OCI-M2 (cell line): ENCODE data around the gene CLASP1.
"Not testable (repeated sequence)": the region's sequence is repeated elsewhere in the genome, so short reads cannot be mapped to it uniquely, and the experiment has no call there.

Experiments
- DNase-seq: peaks from one replicate; lab custom pipeline; 2025; ENCODE audit not compliant: unreplicated experiment; lab: John Stamatoyannopoulos, UW

The CLASP1 gene

GRCh38 chr2:121662656-121663055 is 13.4 kb upstream of the CLASP1 start:
- no peak for DNase-seq

GRCh38 chr2:121659933-121660332 is 10.7 kb upstream of the CLASP1 start:
- DNase-seq = no peak

GRCh38 chr2:121658393-121658792 is 9.1 kb upstream of the CLASP1 start:
- not testable (repeated sequence) for DNase-seq

DNA sequence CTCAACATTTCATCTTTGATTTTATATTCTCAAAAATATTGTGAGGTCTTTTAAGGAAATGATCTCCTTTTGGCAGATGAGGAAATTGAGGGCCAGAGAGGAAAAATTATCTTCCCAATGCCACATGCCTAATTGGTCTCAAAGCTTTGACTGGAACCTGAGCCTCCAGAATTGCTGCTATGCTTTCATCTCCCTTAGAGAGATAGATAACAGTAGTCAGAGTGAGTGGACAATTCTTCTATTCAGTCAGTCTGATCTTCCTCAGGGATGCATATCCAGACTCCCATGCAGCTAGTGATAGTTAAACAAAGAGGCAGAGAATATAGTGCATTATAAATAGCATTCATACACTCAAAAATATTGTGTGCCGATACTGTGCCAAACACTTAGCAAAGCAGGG is 3.8 kb upstream of the CLASP1 start:
- no peak for DNase-seq

GRCh38 chr2:121650315-121650930 is 1.2 kb upstream of the CLASP1 start:
- no peak for DNase-seq

DNA sequence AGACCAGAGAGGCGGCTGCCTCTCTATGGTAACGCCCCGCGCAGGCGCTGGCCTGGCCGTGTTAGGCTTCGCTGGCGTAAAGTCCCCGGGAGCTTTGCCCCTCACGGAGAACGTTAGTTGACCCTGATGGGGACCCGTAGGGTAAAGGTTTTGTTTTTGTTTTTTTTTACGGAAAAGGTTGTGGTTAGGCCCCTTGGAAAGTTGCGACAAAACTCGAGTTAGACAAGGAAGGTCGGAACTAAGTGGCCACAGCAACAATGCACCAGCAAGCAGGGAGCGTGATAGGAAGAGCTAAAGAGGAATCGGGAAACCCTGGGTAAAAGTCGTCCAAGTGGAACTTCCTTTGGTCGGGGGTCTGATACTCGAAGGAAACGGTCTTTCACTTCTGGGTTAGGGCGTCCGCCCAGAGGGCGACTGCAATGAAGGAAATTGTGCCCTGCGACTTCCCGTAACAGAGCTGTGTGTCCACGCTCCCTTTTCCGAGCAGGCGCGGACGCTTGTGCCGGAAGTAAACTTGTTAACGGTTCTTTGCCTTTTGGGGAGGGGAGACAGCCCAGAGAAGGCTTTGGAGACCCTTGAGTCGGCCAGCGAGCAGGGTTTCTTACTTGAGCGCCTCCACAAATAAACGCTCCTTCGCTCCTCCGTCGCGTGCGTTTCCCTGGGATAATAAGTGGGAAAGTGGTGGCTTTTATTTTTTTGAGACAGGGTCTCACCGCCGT is 493 bp upstream of the CLASP1 start:
- peak; percentile 85 for DNase-seq

DNA sequence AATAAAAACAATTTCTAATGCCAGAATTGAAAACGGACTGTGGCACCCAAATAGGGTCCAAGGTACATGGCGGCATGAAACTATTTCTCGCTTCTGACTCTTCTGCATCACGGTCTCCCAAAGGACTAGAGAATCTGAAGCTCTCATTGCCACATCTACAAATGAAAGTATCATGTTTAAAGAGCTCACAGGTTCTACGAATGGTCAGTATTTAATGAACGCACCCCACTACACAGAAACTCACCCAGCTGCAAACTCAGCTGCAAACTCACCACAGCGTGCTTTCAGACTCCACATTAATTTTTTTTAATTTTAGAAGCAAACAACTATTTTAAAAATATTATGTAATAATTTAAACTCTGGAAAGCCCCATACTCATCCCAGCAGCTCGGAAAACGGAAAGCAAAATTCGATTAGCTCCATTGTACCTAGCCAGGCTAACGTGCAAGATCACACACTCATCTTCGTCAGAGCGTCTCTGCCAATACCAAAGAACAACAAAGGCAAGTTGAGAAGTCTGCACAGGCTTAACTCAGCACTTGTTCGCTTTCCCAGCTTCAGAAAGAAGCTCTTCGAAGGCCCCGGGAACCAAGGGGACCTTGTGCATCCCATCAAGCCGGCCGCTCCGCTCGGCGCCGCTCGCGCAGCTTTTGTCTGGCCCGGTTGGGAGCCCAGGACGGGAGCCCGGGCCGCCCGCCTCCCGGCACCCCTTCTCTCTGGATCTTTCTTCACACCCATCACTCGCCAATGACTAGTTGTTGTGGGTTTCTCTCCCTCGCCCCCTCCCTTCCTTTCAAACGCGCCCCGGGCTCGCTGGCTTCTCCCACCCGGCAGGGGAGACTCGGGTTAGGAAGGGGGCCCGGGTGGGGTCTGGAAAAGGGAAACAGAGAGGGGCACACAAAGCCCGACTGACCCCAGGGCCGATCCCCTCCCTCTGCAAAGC is 785 bp downstream of the CLASP1 start:
- no peak for DNase-seq

GRCh38 chr2:121647396-121647795 is 1.9 kb downstream of the CLASP1 start:
- DNase-seq = no peak

GRCh38 chr2:121644715-121645114 is 4.5 kb downstream of the CLASP1 start:
- DNase-seq = no peak

DNA sequence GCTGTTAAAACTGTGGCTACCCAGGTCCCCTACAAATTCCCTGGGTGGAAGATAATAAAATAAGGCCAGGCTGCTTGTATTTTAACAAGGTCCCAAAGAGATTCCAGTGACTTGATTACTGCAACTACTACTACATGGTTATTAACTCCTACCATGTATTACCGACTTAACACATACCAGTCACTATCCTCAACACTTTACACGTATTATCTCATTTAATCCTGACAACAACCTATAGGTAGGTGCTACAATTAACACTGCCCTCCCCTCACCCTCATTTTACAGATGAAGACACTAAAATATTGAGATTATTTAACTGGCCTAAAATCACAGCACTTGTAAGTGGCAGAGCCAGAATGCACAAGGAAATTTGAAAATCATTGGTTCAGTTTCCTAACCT is 5.4 kb downstream of the CLASP1 start:
- DNase-seq = no peak

DNA sequence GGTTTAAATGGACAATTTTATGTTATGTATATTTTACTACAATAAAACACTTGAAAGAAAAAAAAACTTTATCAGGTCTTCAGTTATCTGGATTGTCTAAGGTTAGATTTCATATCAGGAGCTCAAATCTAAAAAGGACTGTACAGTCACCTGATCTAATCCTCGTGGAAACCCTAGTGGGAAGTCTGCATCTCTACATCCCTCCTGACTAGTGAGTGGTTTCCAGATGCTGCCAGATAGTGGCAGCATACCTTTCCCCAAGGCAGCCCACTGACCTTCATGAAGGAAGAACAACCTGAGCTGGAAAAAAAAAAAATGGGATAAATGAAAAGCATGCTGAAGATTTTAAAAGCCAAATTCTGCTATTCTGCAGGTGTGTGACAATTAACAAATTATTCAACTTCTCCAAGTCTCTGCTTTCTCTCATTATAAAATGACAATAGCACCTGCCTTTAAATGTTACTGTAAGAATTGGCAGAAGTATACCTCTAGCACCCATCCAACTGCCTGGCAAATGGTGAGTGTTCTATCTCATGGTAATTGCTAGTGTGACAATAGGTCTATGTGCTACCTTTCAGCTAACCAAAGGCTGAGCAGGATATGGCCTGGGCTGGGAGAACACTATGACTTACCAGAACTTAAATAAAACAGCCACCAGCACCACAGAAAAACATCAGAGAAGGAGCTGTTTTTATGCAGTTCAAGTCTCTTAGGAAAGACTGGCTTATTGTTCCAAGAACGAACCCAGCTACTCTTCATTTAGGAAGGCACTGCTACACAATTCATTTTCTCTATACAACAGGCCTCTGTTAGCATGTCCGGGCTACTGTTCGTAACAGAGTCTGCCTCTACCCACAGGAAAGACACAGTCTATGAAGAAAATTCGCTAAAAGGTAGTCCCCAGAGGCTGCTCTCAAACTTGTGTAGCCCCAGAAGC is 8.6 kb downstream of the CLASP1 start:
- no peak for DNase-seq

- not testable (repeated sequence) for DNase-seq
Measured at GRCh38 chr2:121639846-121640245, 9.4 kb downstream of the CLASP1 start.

- no peak for DNase-seq
Measured at GRCh38 chr2:121638333-121638732, 10.9 kb downstream of the CLASP1 start.

DNA sequence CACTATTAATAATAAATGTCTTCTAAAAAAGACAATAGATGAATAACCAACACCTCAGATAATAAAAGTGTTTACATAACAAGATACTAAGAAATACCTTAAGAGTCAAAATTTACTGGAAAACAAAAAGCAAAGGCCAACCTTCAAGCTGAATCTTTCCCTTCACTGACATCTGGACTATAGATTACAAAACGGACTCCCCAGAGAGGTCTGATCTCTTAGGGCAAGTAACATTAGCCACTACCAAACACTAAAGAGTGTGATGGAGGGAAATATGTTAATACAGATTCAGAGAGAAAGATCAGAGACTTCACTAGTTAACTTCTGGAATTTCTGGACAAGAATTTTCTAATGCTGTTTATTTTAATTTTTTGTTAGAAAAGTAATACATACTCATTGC is 13.9 kb downstream of the CLASP1 start:
- no peak for DNase-seq

- no peak for DNase-seq
Measured at GRCh38 chr2:121634354-121635307, 14.6 kb downstream of the CLASP1 start.

DNA sequence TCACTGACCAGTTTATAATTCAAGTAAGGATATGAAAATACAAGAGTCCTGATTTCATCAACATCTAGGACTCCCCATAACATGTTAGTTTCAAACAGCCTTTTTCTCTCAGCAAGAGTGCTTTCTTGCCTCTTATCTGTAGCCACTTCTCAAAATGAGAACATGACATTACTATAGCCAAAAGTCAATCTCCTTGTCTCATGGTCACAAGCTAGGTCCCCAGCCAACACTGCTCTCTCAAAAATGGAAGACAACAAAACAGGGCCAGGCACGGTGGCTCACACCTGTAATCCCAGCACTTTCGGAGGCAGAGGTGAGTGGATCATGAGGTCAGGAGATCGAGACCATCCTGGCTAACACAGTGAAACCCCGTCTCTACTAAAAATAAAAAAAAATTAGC is 15.8 kb downstream of the CLASP1 start:
- DNase-seq = no peak

GRCh38 chr2:121627525-121628050 is 21.7 kb downstream of the CLASP1 start:
- no peak for DNase-seq

DNA sequence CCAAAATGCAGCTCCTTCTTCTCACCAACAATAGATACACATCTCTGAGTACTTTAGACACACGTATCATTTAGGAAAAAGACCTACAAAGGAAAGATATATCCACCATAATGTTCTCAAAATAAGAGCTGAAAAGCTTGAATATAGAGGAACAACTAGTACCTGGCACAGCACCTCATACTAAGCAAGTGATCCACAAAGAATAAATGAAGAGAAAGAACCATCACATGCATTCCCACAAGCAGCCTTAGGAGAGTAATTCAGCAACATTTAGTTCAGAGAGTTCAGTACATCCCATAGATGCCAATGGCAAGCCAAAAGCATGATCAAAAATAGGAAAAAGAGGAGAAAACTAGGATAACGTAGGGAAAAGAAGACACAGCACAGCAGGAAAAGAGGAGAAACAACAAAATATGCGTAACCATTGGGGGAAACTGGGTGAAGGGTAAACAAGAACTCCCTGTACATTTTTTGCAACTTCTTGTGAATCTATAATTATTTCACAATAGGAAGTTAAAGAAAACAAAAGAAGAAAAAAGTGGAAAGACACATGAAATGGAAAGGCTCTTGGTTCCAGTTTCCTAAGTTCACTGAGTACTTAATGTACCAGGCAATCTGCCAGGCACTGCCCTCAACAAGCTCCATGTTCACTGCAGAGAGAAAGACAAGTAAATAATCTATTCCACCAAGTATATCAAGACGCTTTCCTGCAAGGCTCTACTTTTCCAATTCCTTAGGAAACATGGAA is 22.3 kb downstream of the CLASP1 start:
- no peak for DNase-seq

GRCh38 chr2:121625953-121626352 is 23.3 kb downstream of the CLASP1 start:
- DNase-seq = no peak
